NCI-H510A treated with DMSO at 0.1 percent for 48 hours (cell line): ENCODE results near the gene FTCD.
"Not testable (repeated sequence)": the region's sequence is repeated elsewhere in the genome, so short reads cannot be mapped to it uniquely, and the experiment has no call there.

Source experiments
- DNase-seq: peaks from one replicate; lab custom pipeline; 2025; lab: John Stamatoyannopoulos, UW

The FTCD gene

GRCh38 chr21:46155514-46156377 is at the start of gene FTCD:
Gene FTCD (minus strand): TSS chr21:46155579. CDS start chr21:46155523, 56 bp downstream.
- DNase-seq = no peak

- no peak for DNase-seq
Observed at GRCh38 chr21:46205166-46205565, 49.8 kb upstream of the FTCD start.

GRCh38 chr21:46203203-46203600 is 47.8 kb upstream of the FTCD start:
- no peak for DNase-seq

GRCh38 chr21:46202592-46203202 is 47.3 kb upstream of the FTCD start:
- DNase-seq = no peak

- not testable (repeated sequence) for DNase-seq
Observed at GRCh38 chr21:46200877-46201803, 45.8 kb upstream of the FTCD start.

- DNase-seq = no peak
Observed at GRCh38 chr21:46199436-46200373, 44.3 kb upstream of the FTCD start.

GRCh38 chr21:46196733-46197132 is 41.4 kb upstream of the FTCD start:
- DNase-seq = no peak

- no peak for DNase-seq
Observed at GRCh38 chr21:46195595-46196195, 40.3 kb upstream of the FTCD start.

GRCh38 chr21:46194374-46195334 is 39.3 kb upstream of the FTCD start:
- no peak for DNase-seq

- DNase-seq = no peak
Observed at GRCh38 chr21:46193829-46194373, 38.5 kb upstream of the FTCD start.

- DNase-seq = no peak
Observed at GRCh38 chr21:46191686-46192575, 36.6 kb upstream of the FTCD start.

GRCh38 chr21:46191257-46191685 is 35.9 kb upstream of the FTCD start:
- no peak for DNase-seq

GRCh38 chr21:46190491-46191131 is 35.2 kb upstream of the FTCD start:
- DNase-seq = no peak

GRCh38 chr21:46189959-46190490 is 34.6 kb upstream of the FTCD start:
- no peak for DNase-seq

- peak; percentile 1 for DNase-seq
Observed at GRCh38 chr21:46189213-46189958, 34.0 kb upstream of the FTCD start.
